SK-N-SH (cell line): ENCODE results near the gene CDK5RAP2. TPM values are rescaled to one million over a fixed set of nuclear protein-coding genes. Genes with fewer than 3 reads are reported as not detected.

ENCODE experiments used
- CTCF ChIA-PET: fragments of 300-600, 350-600 bp; formaldehyde crosslinking; extraction: SDS; loops from one replicate; lab custom pipeline; 2021; lab: Yijun Ruan, JAX
- POLR2A ChIA-PET: fragments of 350-600 bp; sonication (Branson Sonifier 250); formaldehyde crosslinking; extraction: SDS; loops from one replicate; lab custom pipeline; 2020; ENCODE audit warnings: antibody characterized with exemption, inconsistent platforms; lab: Yijun Ruan, JAX
- DNase-seq: peaks from one replicate; pipeline ENCODE4 v3.0.0; 2012
- H2AFZ ChIP-seq: fragments of 200-600 bp; sonication (generic); 2 replicates; pipeline ENCODE4 v1.8.1; 2016; ENCODE audit warnings: antibody characterized with exemption, mild to moderate bottlenecking, low read depth
- H3F3A ChIP-seq: fragments of 200-600 bp; sonication (generic); replicated peaks from 2 replicates; pipeline ENCODE3; 2016; ENCODE audit warnings: antibody characterized with exemption, mild to moderate bottlenecking; ENCODE audit not compliant: insufficient read depth
- H3K27ac ChIP-seq, 2 experiments: fragments of 200-500 bp in 1 of 2; fragments of 200-600 bp in 1 of 2; sonication (Bioruptor generic) in 1 of 2; sonication (generic), shearing (Covaris generic) in 1 of 2; 2 replicates each; pipeline versions ENCODE4 v1.5.1 to v1.6.1; 2014 to 2016; ENCODE audit warnings: low read depth in 2 of 2, inconsistent platforms in 1 of 2, low read length in 1 of 2, mild to moderate bottlenecking in 1 of 2, mixed read lengths in 1 of 2
- H3K27me3 ChIP-seq: fragments of 200-600 bp; sonication (generic), shearing (Covaris generic); 2 replicates; pipeline ENCODE4 v1.6.1; 2016; ENCODE audit warnings: mixed run types; ENCODE audit not compliant: insufficient read depth
- H3K36me3 ChIP-seq, 2 experiments: fragments of 200-500 bp in 1 of 2; fragments of 200-600 bp in 1 of 2; sonication (Bioruptor generic) in 1 of 2; sonication (generic) in 1 of 2; replicated peaks in 1 of 2; 2 replicates each; pipeline versions ENCODE3 to v1.5.1; 2014 to 2016; ENCODE audit warnings: low read length in 1 of 2, mild to moderate bottlenecking in 1 of 2; ENCODE audit not compliant: insufficient read depth in 2 of 2, control insufficient read depth in 1 of 2
- H3K4me1 ChIP-seq, 2 experiments: fragments of 200-500 bp in 1 of 2; fragments of 200-600 bp in 1 of 2; sonication (Bioruptor generic) in 1 of 2; sonication (generic), shearing (Covaris generic) in 1 of 2; 2 replicates each; pipeline versions ENCODE4 v1.5.1 to v1.6.1; 2014 to 2016; ENCODE audit warnings: low read depth in 1 of 2, low read length in 1 of 2, mixed run types in 1 of 2; ENCODE audit not compliant: insufficient read depth in 2 of 2, control insufficient read depth in 1 of 2
- H3K4me2 ChIP-seq: fragments of 200-600 bp; sonication (generic), shearing (Covaris generic); 2 replicates; pipeline ENCODE4 v1.6.1; 2017; ENCODE audit warnings: mixed run types
- H3K4me3 ChIP-seq, 2 experiments: fragments of 200-500 bp in 1 of 2; fragments of 200-600 bp in 1 of 2; sonication (Bioruptor generic) in 1 of 2; sonication (generic), shearing (Covaris generic) in 1 of 2; 2 replicates each; pipeline versions ENCODE4 v1.5.1 to v1.8.1; 2014 to 2016; ENCODE audit warnings: low read depth in 2 of 2, inconsistent platforms in 1 of 2, low read length in 1 of 2, mild to moderate bottlenecking in 1 of 2, mixed read lengths in 1 of 2, moderate library complexity in 1 of 2
- H3K79me2 ChIP-seq: fragments of 200-600 bp; sonication (generic); 2 replicates; pipeline ENCODE4 v1.8.1; 2017; ENCODE audit warnings: mild to moderate bottlenecking; ENCODE audit not compliant: insufficient read depth
- H3K9ac ChIP-seq: fragments of 200-600 bp; sonication (generic); 2 replicates; pipeline ENCODE4 v1.6.1; 2017; ENCODE audit warnings: mixed run types
- H3K9me2 ChIP-seq: fragments of 200-600 bp; sonication (generic); 2 replicates; pipeline ENCODE4 v1.6.1; 2017; ENCODE audit warnings: mixed run types
- H3K9me3 ChIP-seq: fragments of 200-600 bp; sonication (generic); 2 replicates; pipeline ENCODE4 v1.6.1; 2017; ENCODE audit warnings: mixed run types, mild to moderate bottlenecking, moderate library complexity
- H4K20me1 ChIP-seq: fragments of 200-600 bp; sonication (generic); 2 replicates; pipeline ENCODE4 v1.6.1; 2017; ENCODE audit warnings: mild to moderate bottlenecking, mixed run types; ENCODE audit not compliant: insufficient read depth
- ELF1 ChIP-seq: IDR thresholded peaks from 2 replicates; pipeline ENCODE4 v1.4.0; 2012
- EZH2phosphoT487 ChIP-seq: fragments of 200-600 bp; sonication (generic); IDR thresholded peaks from 2 replicates; pipeline ENCODE4 v1.6.1; 2017; ENCODE audit warnings: low read depth, mixed run types, mild to moderate bottlenecking, antibody characterized with exemption, moderate library complexity, borderline replicate concordance
- FOSL2 ChIP-seq: IDR thresholded peaks from 2 replicates; pipeline ENCODE4 v1.4.0; 2012; ENCODE audit warnings: low read depth, mild to moderate bottlenecking, moderate library complexity, borderline replicate concordance
- GATA2 ChIP-seq: sonication (generic); formaldehyde crosslinking; IDR thresholded peaks from 2 replicates; pipeline ENCODE4 v1.5.0; 2020; ENCODE audit warnings: mild to moderate bottlenecking, missing genetic modification reagents
- MAX ChIP-seq: IDR thresholded peaks from 2 replicates; pipeline ENCODE4 v1.4.0; 2012; ENCODE audit warnings: low read depth
- MEF2A ChIP-seq: IDR thresholded peaks from 2 replicates; pipeline ENCODE4 v1.4.0; 2012; ENCODE audit warnings: low read depth, borderline replicate concordance
- MXI1 ChIP-seq: IDR thresholded peaks from 2 replicates; pipeline ENCODE4 v1.6.1; 2012; ENCODE audit warnings: mild to moderate bottlenecking, low read depth, low read length, improper control_type of control experiment
- NFIC ChIP-seq: IDR thresholded peaks from 2 replicates; pipeline ENCODE4 v1.4.0; 2012; ENCODE audit warnings: borderline replicate concordance
- PBX3 ChIP-seq: IDR thresholded peaks from 2 replicates; pipeline ENCODE4; 2012
- POLR2AphosphoS5 ChIP-seq: IDR thresholded peaks from 2 replicates; pipeline ENCODE4 v1.6.1; 2012; ENCODE audit warnings: low read depth, low read length
- RAD21 ChIP-seq: IDR thresholded peaks from 2 replicates; pipeline ENCODE4 v1.6.1; 2012; ENCODE audit warnings: mild to moderate bottlenecking, low read length
- RCOR1 ChIP-seq: fragments of 150-350 bp; IDR thresholded peaks from 2 replicates; pipeline ENCODE4 v1.6.1; 2017; ENCODE audit warnings: antibody characterized with exemption, low read length
- RFX5 ChIP-seq: IDR thresholded peaks from 2 replicates; pipeline ENCODE4 v1.6.1; 2012; ENCODE audit warnings: mild to moderate bottlenecking, improper control_type of control experiment, low read length
- SIN3A ChIP-seq: IDR thresholded peaks from 2 replicates; pipeline ENCODE4 v1.6.1; 2012; ENCODE audit warnings: low read depth, mild to moderate bottlenecking, low read length, moderate library complexity, borderline replicate concordance
- TAF1 ChIP-seq: IDR thresholded peaks from 2 replicates; pipeline ENCODE4 v1.6.1; 2012; ENCODE audit warnings: low read depth, mild to moderate bottlenecking, low read length, moderate library complexity, borderline replicate concordance
- TCF12 ChIP-seq: IDR thresholded peaks from 2 replicates; pipeline ENCODE4 v1.4.0; 2012
- TEAD4 ChIP-seq: IDR thresholded peaks from 2 replicates; pipeline ENCODE4 v1.4.0; 2012; ENCODE audit warnings: mild to moderate bottlenecking, borderline replicate concordance; ENCODE audit not compliant: insufficient read depth
- USF2 ChIP-seq: fragments of 150-350 bp; IDR thresholded peaks from 2 replicates; pipeline ENCODE4 v1.6.1; 2017; ENCODE audit warnings: antibody characterized with exemption, low read length, low read depth, borderline replicate concordance
- YY1 ChIP-seq: IDR thresholded peaks from 2 replicates; pipeline ENCODE4 v1.4.0; 2012; ENCODE audit warnings: low read depth, mild to moderate bottlenecking
- WGBS: methylation state at CpG from one replicate; pipeline ENCODE4 v1.1.6; 2017; ENCODE audit warnings: low lambda C conversion rate; 5-methylcytosine and 5-hydroxymethylcytosine counted together
- polyA plus RNA-seq, 3 experiments: library from polyadenylated mRNA; depleted of rRNA; stranded (reverse); fragments of >200 nt; gene quantifications; 2 replicates each; pipeline ENCODE4 v1.2.3, GENCODE V29; 2012
- TF ChIP-seq, protein P1 (sequence below): IDR thresholded peaks from 2 replicates; pipeline ENCODE4 v1.4.0; 2012; ENCODE audit warnings: low read depth, borderline replicate concordance
- TF ChIP-seq, protein P2 (sequence below): fragments of 150-350 bp; IDR thresholded peaks from 2 replicates; pipeline ENCODE4 v1.6.1; 2016; ENCODE audit warnings: mild to moderate bottlenecking, low read depth, low read length
- TF ChIP-seq, protein P3 (sequence below): IDR thresholded peaks from 2 replicates; pipeline ENCODE4 v1.4.0; 2012; ENCODE audit warnings: low read depth, borderline replicate concordance

CDK5RAP2 gene
- polyA plus RNA-seq, 1 of the 3 experiments (the other 2 are of a cell fraction): 20.7 TPM

DNA sequence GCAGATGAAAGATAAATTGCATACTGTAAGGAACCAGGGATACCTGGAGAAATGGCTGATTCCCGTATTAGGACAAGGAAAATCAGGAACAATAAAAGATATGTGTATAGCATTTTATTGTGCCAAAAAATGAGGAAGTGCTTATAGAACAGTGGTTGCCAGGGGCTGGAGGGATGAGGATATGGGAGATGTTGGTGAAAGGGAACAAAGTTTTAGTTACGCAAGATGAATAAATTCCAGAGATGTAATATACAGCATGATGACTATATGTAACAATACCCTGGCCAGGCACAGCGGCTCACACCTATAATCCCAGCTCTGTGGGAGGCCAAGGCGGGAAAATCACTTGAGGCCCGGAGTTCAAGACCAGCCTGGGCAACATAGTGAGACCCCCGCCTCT, 101.8 kb downstream of the CDK5RAP2 start:
- POLR2A ChIA-PET: no interaction called here
- Histone ChIP-seq H3K36me3 (peaks cover 0 to 26% of the 10 kb centered on the region in 2 experiments), H3K9me2 (no peaks in the 10 kb centered on the region), H3K9me3 (no peaks in the 10 kb centered on the region), H3K4me2 (peak overlapping the region; percentile 29; the same call in 1 of the 2 replicates), H3K4me3 (no peak overlapping the region), H3K27me3 (no peaks in the 10 kb centered on the region), H3K27ac (no peak overlapping the region), H3K4me1 (peaks cover 12 to 17% of the 10 kb centered on the region in 2 experiments; a peak in 2 of 4 replicates), H3K79me2 (no peaks in the 10 kb centered on the region), H4K20me1 (no peaks in the 10 kb centered on the region), H2AFZ (no peak overlapping the region), H3F3A (peaks cover 5% of the 10 kb centered on the region), H3K9ac (no peak overlapping the region)
- 90% methylated on average over 6 of the region's 6 CpGs for WGBS
- DNase-seq: no peak
- CTCF ChIA-PET: interaction anchor here (0.9 to 2.5 kb wide), 12 partner anchors 10 to 1103 kb away, joined by 3 to 19 read pairs (median 8); no protein-coding TSS in a partner anchor
- TF ChIP-seq TAF1 (no peak), MXI1 (no peak)

DNA sequence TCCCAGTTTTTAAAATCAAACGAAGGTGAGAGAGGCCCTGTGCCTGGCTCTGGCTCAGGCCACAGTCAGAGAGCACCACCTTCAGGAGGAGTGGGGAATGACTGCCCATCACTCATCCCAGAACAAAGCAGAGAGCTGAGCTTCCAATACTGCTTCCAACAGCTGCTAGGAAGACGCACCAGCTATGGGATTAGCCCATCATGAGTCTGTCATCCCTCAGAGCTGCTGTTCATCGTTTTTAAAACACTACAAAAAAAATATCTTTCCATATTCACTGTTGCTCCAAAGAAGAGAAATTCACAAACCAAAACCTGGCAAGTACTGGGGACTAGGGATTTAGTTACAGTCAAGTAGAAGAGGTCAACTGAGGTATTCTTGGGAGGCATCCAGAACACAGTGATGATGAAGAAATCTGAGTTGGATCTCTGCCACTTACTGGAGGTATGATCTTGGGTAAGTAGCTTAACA, 102.4 kb downstream of the CDK5RAP2 start:
- Histone ChIP-seq H2AFZ (no peak overlapping the region), H3K4me3 (peak overlapping the region in 1 of 2 experiments; percentile 4; a peak in 1 of 4 replicates), H3K9me3 (no peaks in the 10 kb centered on the region), H3K4me1 (peaks cover 11 to 12% of the 10 kb centered on the region in 2 experiments; a peak in 2 of 4 replicates), H4K20me1 (no peaks in the 10 kb centered on the region), H3K79me2 (no peaks in the 10 kb centered on the region), H3K4me2 (peak overlapping the region; percentile 29; the same call in 1 of the 2 replicates), H3K9ac (no peak overlapping the region), H3K36me3 (peaks cover 0 to 32% of the 10 kb centered on the region in 2 experiments), H3K27ac (no peak overlapping the region), H3K27me3 (no peaks in the 10 kb centered on the region), H3K9me2 (no peaks in the 10 kb centered on the region), H3F3A (peaks cover 5% of the 10 kb centered on the region)
- ChIA-PET CTCF (interaction anchor here (0.5 to 2.5 kb wide), 57 partner anchors 9 to 1106 kb away, joined by 3 to 19 read pairs (median 4); no protein-coding TSS in a partner anchor), POLR2A (no interaction called here)
- peak; percentile 64 for DNase-seq
- WGBS: 21% methylated on average over 3 of the region's 3 CpGs
- TF ChIP-seq YY1 (no peak), EZH2phosphoT487 (no peak), MXI1 (no peak), RAD21 (peak; percentile 86), ELF1 (no peak), RFX5 (no peak), MAX (no peak), MEF2A (no peak), POLR2AphosphoS5 (no peak), TAF1 (no peak), RCOR1 (no peak), FOSL2 (no peak), USF2 (no peak), GATA2 (CRISPR knock-in tag) (no peak), SIN3A (no peak), TCF12 (no peak), NFIC (peak; percentile 58), TEAD4 (no peak), PBX3 (peak; percentile 36; the same call in 1 of the 2 replicates)
- TF ChIP-seq, protein P1, sequence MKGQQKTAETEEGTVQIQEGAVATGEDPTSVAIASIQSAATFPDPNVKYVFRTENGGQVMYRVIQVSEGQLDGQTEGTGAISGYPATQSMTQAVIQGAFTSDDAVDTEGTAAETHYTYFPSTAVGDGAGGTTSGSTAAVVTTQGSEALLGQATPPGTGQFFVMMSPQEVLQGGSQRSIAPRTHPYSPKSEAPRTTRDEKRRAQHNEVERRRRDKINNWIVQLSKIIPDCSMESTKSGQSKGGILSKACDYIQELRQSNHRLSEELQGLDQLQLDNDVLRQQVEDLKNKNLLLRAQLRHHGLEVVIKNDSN: no peak
- TF ChIP-seq, protein P2, sequence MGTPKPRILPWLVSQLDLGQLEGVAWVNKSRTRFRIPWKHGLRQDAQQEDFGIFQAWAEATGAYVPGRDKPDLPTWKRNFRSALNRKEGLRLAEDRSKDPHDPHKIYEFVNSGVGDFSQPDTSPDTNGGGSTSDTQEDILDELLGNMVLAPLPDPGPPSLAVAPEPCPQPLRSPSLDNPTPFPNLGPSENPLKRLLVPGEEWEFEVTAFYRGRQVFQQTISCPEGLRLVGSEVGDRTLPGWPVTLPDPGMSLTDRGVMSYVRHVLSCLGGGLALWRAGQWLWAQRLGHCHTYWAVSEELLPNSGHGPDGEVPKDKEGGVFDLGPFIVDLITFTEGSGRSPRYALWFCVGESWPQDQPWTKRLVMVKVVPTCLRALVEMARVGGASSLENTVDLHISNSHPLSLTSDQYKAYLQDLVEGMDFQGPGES: no peak
- TF ChIP-seq, protein P3, sequence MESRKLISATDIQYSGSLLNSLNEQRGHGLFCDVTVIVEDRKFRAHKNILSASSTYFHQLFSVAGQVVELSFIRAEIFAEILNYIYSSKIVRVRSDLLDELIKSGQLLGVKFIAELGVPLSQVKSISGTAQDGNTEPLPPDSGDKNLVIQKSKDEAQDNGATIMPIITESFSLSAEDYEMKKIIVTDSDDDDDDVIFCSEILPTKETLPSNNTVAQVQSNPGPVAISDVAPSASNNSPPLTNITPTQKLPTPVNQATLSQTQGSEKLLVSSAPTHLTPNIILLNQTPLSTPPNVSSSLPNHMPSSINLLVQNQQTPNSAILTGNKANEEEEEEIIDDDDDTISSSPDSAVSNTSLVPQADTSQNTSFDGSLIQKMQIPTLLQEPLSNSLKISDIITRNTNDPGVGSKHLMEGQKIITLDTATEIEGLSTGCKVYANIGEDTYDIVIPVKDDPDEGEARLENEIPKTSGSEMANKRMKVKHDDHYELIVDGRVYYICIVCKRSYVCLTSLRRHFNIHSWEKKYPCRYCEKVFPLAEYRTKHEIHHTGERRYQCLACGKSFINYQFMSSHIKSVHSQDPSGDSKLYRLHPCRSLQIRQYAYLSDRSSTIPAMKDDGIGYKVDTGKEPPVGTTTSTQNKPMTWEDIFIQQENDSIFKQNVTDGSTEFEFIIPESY: no peak
